Transverse colon (tissue), 4 donors: Measurements from ENCODE around the gene KLF17.

Experiments
- CTCF ChIP-seq, 5 experiments: fragments of 200-600 bp in 3 of 5; fragments of 450-650 bp in 2 of 5; sonication (generic) in 3 of 5; IDR thresholded peaks; 1 replicate in 2 of 5; 2 replicates in 3 of 5; pipeline ENCODE4 v1.5.1; 2016 to 2017; ENCODE audit warnings: antibody characterized with exemption in 5 of 5, inconsistent platforms in 3 of 5, mild to moderate bottlenecking in 2 of 5, moderate library complexity in 1 of 5
- EP300 ChIP-seq: sonication (generic); formaldehyde crosslinking; IDR thresholded peaks from one replicate; pipeline ENCODE4 v1.6.1; 2017; ENCODE audit warnings: antibody characterized with exemption, low read depth
- POLR2A ChIP-seq: fragments of 450-650 bp; IDR thresholded peaks from one replicate; pipeline ENCODE4 v1.6.1; 2016; ENCODE audit warnings: antibody characterized with exemption, mild to moderate bottlenecking, moderate library complexity
- POLR2AphosphoS5 ChIP-seq, 3 donors: sonication (generic); formaldehyde crosslinking; IDR thresholded peaks; one replicate each; pipeline ENCODE4 v1.6.1; 2016; ENCODE audit warnings: antibody characterized with exemption in 3 of 3

GRCh38 chr1:44079566-44079965 lies 39.1 kb upstream of the KLF17 start:
- TF ChIP-seq POLR2AphosphoS5 (IDR thresholded peaks at IDR 0.05) = no peak
- no peak for TF ChIP-seq CTCF (IDR thresholded peaks at IDR 0.05)
- TF ChIP-seq POLR2A = no peak
- no peak for TF ChIP-seq EP300
